Caki2 (cell line): Measurements from ENCODE around the gene EPB41. TPM values are rescaled to one million over a fixed set of nuclear protein-coding genes. Genes with fewer than 3 reads are reported as not detected.
"Not testable (repeated sequence)": the region's sequence is repeated elsewhere in the genome, so short reads cannot be mapped to it uniquely, and the experiment has no call there.

ENCODE experiments used
- DNase-seq: peaks from one replicate; pipeline ENCODE4 v3.0.0-alpha.2; 2015; ENCODE audit warnings: low read depth
- in situ Hi-C: cut with HindIII; loops from 2 replicates; pipeline ENCODE4 v1.10.0; 2016; ENCODE audit warnings: low sequenced_read_pairs, low pct_unique_long_range_greater_than_20kb, mixed read lengths
- total RNA-seq: library from RNA; depleted of rRNA; stranded (reverse); fragments of >200 nt; shearing (Covaris generic); gene quantifications from 2 replicates; pipeline ENCODE4 v1.2.3, GENCODE V29; 2014; ENCODE audit warnings: low replicate concordance

Gene EPB41
- total RNA-seq, 1 experiment from 2014 or later, result 11.8 TPM

DNA sequence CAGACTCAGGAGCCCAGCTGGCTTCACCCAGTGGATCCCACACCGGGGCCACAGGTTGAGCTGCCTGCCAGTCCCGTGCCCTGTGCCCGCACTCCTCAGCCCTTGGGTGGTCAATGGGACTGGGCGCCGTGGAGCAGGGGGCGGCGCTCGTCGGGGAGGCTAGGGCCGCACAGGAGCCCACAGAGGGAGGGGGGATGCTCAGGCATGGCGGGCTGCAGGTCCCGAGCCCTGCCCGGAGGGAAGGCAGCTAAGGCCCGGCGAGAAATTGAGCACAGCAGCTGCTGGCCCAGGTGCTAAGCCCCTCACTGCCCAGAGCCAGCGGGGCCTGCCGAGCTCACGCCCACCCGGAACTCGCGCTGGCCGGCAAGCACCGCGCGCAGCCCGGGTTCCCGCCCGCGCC lies 216.7 kb downstream of the EPB41 start:
- in situ Hi-C loops, result not testable (repeated sequence)

DNA sequence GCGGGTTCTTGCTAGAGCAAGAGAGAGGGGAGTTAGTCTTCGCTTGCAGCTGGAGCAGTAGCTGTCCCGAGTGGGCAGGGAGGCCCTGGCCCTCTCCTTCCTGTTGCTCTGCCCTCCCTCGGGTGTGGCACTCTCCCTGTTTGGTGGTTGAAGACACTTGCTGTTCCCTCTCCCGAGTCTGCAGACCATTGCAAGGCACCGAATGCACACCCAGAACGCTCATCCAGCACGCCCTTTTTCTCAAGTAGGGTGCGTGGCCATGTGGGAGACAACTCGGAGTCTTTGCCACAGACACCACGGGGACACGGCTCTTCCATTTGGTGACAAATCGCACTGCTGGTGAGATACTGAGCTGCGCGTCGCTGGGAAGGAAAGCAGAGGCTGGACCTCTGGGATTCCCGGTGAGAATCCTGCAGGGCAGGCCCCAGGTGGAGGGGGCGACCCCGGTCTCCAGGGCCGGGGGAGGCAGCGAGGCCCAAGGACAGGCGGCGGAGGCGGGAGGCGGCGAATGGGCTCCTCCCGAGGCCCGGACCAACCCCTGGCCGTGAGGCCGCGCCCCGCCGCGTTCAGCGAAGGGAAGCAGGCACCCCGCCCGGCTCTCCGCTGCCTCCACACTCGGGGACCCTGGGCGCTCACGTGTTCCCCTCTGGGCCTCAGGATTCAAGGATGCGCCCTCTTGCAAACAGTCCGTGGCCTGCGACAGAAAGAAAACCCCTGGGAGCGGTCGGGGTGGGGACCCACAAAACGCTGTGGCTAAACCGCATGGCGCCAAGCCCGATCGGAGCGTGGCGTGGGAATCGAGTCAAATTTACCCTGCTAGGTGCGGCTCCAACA lies 219.7 kb downstream of the EPB41 start:
- in situ Hi-C loops, result no loop called here
- no peak for DNase-seq

More for the DNA sequence above, 216.7 kb downstream of the EPB41 start:
- not testable (repeated sequence) for DNase-seq

DNA sequence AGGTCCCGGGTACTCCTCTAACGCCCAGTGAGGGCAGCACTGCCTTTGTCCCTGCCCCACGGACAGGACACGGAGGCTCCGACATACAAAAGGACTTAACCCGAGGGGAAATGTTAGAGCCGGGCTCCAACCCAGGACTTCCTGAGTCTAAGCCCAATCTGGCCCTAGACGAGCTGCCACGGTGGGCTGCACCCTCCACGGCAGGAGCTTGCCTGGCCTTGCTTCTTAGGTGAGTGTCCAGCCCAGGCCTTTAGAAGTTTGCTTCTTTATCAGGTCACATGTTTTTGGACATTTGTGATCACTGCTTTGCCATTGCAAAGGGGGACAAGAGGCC lies 220.3 kb downstream of the EPB41 start:
- no peak for DNase-seq
- in situ Hi-C loops, result no loop called here

DNA sequence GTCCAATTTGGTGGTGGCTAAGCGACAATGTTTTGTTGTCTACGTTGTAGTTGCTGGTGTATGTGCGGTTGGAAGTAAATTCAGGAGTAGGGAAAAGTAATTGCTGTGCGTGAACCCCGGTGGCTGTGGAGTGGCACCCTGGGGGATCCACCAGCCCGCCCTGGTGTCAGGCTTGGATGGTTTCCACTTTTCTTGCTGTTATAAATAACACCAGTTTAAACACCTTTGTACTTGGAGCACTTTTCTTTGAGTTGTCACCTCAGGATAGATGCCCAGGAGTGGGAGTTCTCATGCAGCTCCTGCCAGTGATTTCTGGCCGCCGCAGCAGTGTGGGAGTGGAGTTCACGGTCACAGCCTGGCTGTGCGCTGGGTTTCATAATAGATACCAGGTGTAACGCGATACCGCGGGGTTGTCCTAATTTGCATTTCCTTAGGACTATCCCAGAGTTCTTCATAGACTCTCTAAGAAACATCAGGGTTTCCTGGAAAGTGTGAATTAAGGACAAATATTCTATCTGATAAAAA lies 222.1 kb downstream of the EPB41 start:
- DNase-seq, result no peak
- in situ Hi-C loops, result no loop called here

DNA sequence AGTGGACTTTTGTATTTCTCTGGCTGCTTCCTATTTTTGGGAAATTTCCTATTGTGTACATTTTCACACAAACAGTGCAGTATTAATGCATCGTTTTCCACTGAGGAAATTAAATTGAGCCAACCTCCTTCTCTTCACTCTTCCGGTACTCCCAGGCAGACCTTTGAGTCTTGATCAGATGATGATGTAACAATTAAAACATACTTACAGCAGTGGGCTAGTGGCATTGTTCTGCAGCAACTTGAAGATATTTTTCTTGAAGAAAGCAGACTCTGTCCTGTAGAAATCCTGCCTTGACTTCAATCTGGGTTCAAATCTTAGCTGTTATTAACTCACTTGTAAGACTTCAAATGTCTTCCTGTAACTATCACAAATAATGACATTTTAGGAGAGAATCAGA lies 228.3 kb downstream of the EPB41 start:
- no peak for DNase-seq
- in situ Hi-C loops, result no loop called here

DNA sequence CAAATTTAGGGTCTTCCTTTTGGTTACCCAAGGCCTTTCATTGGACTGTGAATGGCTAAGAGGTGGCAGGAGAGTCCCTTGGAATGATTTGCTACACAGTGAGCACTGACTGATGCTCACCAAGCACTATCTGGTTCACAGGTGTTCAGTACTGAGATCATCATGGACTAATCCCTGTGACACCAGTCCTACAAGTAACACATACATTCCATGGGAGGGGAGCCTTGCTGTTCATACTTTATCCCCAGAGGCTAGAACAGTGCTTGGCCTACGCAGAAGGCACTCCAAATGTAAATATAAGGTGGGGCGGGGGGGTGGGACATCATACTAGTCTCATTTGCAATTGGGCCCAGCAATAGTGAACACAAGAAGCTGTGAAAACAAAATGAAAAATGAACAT lies 229.8 kb downstream of the EPB41 start:
- in situ Hi-C loops, result no loop called here
- no peak for DNase-seq

DNA sequence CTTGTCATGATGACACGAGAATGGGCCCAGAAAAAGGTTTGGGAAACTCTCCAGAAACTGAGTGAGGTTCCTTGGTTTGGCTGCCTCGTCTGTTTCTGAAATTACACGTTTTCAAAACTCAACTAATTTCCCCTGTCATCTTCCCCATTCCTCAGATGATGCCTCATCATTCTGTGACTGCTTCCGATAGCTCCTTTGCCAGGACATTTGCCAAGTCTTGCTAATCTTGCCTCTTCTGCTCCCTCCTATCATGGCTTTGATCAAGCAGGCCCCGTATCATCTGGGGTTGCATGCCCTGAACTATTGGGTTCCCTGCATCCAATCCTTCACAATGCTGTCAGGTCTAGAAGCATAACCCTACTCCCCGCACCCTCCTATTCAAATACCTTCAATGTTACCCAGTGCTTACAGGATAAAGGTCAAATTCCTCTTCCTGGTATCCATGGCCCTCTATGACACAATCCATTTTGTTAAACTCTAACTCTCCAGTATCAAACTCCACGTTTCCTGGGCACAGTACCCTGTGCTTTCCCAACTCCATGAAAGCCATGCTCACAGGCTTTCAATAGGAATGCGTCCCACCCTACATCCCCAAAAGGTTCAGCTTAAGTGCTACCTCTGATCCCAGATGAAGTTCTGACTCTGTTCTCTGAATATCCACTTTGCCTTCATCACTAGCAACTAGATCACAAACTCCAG lies 231.5 kb downstream of the EPB41 start:
- in situ Hi-C loops, result no loop called here
- DNase-seq, result peak; percentile 49

DNA sequence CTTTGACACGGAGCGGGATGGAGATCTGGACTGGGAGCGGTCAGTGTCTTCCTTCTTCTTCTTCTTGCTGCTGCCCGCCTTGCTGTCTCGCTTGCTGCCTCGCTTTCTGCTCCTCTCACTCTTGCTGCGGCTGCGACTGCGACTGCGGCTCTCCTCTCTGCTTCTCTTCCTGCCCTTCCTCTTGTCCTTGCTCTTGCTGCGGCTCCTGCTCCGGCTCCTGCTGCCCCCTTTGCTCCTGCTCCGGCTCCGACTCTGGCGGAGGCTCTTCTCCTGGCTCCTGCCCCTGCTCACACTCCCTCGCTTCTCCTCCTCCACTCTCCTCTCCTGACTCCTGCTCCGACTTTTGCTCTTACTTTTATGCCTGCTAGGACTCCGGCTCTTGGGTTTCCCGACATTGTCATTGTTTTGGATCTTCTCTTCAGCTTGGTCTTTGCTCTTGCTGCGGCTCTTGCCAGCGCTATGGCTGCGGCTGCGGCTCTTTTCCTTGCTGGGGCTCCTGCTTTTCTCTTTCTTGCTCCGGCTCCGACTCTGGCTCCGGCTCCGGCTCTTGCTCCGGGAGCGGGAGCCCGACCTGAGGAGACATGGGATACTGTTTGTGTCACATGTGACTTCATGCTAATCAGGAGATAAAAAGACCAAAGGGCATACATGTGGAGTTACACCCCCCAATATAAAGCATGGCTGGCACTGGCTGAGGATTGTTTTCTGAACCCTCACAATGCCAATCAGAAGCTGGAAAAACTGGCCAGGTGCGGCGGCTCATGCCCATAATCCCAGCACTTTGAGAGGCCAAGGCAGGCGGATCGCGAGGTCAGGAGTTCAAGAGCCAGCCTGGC lies 234.5 kb downstream of the EPB41 start:
- in situ Hi-C loops, result no loop called here
- no peak for DNase-seq

DNA sequence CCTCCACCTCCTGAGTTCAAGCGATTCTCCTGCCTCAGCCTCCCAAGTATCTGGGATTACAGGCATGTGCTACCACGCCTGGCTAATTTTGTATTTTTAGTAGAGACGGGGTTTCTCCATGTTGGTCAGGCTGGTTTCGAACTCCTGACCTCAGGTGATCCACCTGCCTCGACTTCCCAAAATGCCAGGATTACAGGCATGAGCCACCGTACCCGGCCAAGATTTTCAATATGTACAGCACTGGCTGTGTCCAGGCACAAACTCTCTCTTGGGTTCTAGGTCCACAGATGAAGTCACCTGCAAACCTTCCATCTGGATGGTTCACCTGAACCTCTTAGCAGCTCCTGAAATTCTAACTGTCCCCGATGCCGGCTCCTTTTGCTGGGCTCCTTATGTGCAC lies 236.0 kb downstream of the EPB41 start:
- DNase-seq, result not testable (repeated sequence)

DNA sequence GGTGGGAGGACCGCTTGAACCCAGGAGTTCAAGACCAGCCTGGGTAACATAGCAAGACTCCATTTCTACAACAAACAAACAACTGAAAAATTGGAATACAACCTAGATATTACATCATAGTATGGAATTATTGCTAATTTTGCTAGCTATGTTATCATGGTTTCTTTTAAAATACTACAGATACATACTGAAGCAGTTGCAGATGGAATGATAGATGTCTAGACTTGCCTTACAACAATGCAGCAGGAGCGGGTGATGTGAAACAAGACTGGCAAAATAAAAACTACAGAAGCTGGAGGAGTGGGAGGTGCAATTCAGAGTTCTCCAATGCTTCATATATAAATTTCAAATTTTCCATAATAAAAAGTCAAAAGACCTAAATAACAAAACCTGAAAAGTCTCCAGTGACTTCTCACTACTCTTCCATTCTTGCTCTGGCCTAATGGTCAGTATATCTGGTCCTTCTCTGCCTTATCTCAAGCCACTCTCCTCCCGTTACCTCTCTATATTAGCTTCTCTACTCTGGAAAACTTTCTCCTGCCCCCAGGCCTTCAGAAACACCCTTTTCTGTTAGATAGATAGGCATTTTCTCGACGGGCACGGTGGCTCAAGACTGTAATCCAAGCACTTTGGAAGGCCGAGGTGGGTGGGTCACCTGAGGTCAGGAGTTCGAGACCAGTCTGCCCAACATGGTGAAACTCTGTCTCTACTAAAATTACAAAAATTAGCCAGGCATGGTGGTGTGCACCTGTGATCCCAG lies 237.9 kb downstream of the EPB41 start:
- no peak for DNase-seq
- in situ Hi-C loops, result no loop called here

More for the DNA sequence above, 236.0 kb downstream of the EPB41 start:
- in situ Hi-C loops, result not testable (repeated sequence)

DNA sequence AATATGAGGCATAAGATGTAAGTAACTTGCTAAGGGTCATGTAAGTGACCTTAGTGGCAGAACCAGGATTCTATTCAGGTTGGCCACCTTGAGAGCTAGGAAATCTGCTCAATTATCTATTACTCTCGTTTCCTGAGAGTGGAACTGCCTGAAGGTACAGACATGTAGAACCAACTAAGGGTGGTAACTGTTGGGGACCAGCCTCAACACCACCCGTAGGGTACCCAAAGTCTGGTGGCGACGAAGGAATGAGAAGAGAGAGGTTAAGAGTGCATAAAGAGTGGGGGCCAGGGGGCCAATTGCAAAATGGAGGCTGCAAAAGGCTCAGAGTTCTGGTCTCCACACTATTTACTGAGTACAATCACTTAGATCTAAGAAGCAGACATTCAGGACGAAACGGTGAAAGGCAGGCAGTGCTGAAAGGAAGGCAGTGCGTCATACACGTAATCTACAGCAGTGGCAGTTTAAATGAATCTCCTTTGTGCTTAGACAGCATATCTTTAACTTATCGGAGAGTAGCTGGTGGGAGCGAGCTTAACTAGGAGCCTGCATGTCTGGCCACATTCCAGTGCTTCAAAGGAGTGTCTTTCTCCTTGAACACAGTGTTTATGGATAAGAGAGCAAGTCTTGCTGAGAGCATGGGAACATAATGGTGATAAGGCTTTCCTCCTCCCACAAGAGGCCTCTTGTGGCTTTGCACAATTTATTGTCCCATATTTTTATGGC lies 242.3 kb downstream of the EPB41 start:
- in situ Hi-C loops, result no loop called here
- no peak for DNase-seq

DNA sequence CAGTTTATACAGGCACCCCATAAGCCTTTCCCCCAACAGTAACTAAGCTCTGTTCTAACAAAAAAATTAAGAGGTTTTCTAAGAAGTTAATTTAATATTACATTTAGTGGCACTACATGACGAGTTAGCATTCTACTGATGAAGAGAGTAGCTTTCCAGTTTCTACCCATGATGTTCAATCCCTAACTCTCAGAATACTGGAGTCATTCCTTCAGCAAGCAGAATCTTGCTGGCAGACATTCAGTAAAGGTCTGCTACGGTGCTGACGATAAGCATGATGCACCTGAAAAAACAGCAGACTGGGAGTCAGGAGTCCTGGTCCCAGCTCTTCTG lies 242.9 kb downstream of the EPB41 start:
- DNase-seq, result no peak
- in situ Hi-C loops, result no loop called here

DNA sequence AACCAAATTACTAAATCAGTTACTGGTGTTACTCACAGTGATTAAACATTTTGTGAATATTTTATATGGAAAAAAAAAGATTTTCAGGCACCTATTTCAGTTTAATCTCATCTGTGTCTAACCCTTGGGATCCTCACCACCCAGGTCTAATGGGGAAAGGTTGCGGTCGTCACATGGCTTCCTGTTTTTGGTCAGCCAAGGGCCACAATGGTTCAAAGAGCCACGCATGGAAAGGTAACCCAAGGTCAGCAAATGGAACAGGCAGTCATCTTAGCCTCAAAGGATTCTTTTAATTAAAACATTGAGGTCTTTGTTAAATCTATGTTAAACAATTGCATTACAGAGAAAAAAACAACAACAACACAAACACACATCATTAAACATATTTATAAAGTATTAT lies 245.4 kb downstream of the EPB41 start:
- DNase-seq, result no peak
- in situ Hi-C loops, result no loop called here

DNA sequence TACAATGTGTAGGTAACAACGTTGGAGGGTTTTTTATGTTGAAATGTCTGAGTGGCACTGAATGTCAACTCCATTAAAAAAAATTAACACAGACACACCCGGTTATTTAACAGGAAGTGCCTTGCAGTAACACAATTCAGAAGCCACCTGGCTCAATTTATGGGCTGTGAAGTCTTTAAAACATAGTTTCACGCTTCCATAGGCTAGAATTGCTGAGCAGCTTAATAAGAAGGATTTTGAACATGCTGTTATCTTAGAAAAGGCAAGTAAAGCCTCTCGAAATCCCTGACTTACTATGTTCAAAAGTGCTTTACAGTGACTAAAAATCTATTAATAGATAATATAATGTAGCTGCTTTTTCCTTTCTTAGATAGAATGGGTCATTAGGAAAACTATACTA lies 247.7 kb downstream of the EPB41 start:
- DNase-seq, result no peak
- in situ Hi-C loops, result no loop called here

DNA sequence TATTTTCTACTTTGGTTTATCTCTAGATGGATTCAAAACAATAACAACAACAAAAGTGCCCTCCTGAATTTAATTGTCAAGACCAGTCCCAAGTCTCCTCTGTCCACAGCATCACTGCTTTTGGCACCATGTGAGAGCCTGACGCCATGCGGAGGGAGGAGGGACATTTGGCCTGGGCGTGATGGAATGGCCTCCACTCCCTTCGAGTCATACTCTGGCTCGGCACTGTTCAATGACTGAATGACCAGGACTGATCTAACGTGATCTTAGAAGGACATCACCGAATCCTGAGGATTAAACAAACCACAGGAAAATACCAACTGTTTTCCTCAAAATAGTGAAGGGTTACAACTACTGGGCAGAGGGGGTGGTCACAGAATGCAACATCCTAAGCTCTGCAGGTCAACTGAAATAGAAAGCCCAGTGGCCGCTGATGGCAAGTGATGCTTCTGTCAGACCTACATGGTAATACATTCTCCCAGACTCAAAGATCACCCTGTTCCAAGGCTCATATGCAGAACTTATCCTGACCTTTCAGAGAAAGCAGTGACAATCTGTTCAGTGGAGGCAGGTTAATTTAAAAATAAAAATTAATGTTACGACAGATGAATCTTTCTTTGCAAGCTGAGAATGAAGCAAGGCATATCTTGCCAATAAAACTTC lies 248.2 kb downstream of the EPB41 start:
- no peak for DNase-seq
- in situ Hi-C loops, result no loop called here

DNA sequence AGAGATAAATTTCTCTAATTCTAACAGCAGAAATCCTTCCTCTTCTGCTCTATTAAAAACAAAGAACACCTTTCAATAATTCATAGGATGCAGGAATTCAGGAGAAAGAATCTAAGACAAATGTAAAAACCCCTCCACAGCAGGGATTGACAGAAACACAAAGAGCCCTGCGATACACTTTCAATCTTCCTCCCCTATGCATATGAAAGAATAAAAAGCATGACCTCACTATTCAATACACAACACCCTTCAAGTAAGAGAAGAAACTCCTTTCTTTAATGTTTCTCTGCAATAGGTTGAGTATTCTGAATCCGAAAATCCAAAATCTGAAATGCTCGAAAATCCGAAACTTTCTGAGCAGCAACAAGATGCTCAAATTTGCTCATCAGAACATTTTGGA lies 250.2 kb downstream of the EPB41 start:
- no peak for DNase-seq
- in situ Hi-C loops, result no loop called here

DNA sequence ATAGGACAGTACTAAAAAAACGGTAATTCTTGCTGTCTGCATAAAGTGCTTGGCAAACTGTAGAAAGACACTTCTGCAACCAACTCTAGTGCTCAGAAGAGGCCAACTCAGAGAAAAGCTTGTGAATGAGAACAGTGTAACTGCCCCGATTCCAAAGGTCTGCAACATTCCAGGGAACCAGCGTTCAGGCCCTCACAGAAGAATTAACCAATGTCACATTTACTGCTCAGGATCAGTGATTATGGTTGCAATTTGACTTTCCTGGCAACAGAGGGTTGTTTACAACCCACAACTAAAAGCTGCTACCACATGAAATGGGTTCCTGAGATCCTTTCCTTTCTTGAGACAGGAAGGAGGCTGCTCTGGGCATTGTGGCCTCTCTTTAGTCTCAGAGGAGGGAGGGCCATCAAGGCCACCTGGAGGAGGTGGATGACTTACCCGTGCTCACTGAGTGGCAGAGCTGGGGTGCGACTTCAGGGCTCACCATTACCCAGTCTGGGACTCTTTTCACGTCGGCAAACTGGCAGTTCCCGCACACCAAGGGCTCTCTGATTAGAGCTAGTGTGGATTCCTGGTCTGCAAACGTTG lies 252.0 kb downstream of the EPB41 start:
- DNase-seq, result no peak
- in situ Hi-C loops, result no loop called here
